HFF-Myc (cell line): ENCODE results near the gene GPR158.

ENCODE experiments used
- DNase-seq: peaks from one replicate; pipeline ENCODE4 v3.0.0-alpha.2; 2011; ENCODE audit warnings: low read depth; ENCODE audit errors: extremely low read depth
- H3K4me3 ChIP-seq: replicated peaks from 2 replicates; pipeline ENCODE4 v1.5.1; 2011; ENCODE audit warnings: low read depth, mild to moderate bottlenecking, control low read depth, low read length
- CTCF ChIP-seq: IDR thresholded peaks from 2 replicates; pipeline ENCODE4 v1.5.1; 2012; ENCODE audit warnings: mild to moderate bottlenecking, low read depth, low read length, control low read depth; ENCODE audit errors: missing control alignments

The GPR158 gene

DNA sequence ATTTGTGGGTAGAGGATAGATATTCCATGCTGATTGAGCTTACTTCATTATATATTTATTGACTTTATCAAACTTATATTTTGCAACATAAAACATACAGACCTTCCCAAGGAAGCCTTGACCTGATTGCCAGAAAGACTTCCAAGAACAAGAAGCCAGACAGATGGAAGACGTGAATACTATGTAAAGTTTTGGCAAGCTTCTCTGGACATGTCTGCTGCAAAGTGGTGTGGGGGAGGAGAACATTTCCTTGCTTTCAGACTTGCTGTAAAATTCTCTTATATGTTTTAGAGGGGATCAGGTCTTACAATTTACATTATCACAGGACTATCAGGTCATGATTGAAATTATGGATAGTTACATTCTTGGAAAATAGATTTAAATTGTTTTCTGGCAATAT lies 23.4 kb downstream of the GPR158 start:
- DNase-seq: no peak
- no peak overlapping the region for H3K4me3 ChIP-seq
- no peak for TF ChIP-seq CTCF

- DNase-seq: no peak
- TF ChIP-seq CTCF: no peak
- no peak overlapping the region for H3K4me3 ChIP-seq
Measured at GRCh38 chr10:25206693-25207414, 32.1 kb downstream of the GPR158 start.

GRCh38 chr10:25209618-25210017 lies 34.8 kb downstream of the GPR158 start:
- no peak overlapping the region for H3K4me3 ChIP-seq
- DNase-seq: no peak
- no peak for TF ChIP-seq CTCF

DNA sequence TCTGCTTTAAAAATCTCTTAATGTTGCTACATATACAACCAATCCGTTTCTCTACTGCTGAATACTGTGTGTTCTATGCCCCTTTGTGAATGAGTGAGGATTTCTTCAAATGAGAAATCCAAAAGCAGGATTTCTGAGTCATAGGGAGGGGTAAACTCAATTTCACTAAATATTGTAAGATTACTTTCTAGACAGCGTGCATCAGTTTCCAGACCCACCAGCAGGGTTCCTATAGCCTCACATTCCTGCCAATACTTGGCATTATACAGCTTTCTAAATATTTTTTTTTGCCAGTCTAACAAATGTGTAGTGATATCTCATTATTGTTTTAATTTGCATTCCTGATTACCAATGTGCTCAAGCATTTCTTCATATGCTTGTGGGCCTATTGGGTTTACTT lies 35.5 kb downstream of the GPR158 start:
- DNase-seq: no peak
- H3K4me3 ChIP-seq: no peak overlapping the region
- TF ChIP-seq CTCF: no peak

GRCh38 chr10:25220156-25220555 lies 45.4 kb downstream of the GPR158 start:
- no peak for TF ChIP-seq CTCF
- no peak for DNase-seq
- H3K4me3 ChIP-seq: no peak overlapping the region

DNA sequence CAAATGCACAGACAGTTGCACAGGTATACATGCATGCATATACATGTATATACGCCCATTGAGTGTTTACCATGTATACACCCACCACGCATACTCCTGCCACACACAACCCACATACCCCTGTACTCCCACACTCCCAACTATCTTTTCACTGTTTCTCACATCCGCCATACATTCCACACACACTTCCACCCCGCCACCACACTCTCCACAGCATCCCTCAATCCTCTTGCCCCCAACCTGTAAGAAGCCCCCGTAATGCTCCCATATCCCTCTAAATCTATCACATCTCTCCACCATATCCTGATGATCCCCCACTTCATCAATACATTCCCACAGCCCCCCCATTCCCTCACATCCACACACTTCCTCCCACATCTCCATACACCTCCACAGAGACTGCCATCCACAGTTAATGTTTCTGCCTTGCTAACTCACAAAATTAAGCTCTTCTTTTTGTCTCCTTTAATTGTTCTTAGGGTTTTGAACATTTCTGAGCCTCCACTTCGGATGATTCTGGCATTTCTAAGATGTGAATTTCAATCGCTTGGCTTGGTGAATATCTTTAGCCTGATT lies 47.4 kb downstream of the GPR158 start:
- no peak for TF ChIP-seq CTCF
- no peak for DNase-seq
- no peak overlapping the region for H3K4me3 ChIP-seq
